Pancreas (tissue), 10 donors: ENCODE measurements around the gene PLCB1. TPM values are rescaled to one million over a fixed set of nuclear protein-coding genes. Genes with fewer than 3 reads are reported as not detected.

Source experiments
- ATAC-seq, 4 donors: fragments of 200-7000 bp; cut with Tn5 transposase; one replicate each; pipeline versions ENCODE4 v1.8.0 to v1.9.1; 2020; ENCODE audit warnings: mild to moderate bottlenecking in 4 of 4, moderate library complexity in 4 of 4
- DNase-seq, 6 donors: peaks; one replicate each; pipeline ENCODE4 v3.0.0-alpha.2; 2020
- FAIRE-seq: peaks from 2 replicates; lab custom pipeline; 2012; peaks lifted over from hg19 to GRCh38; lab: Jason Lieb, UNC
- H3K27ac ChIP-seq, 4 donors: fragments of 200-600 bp; sonication (generic); 1 replicate in 3 of 4; 2 replicates in 1 of 4; pipeline versions ENCODE4 v1.5.0 to v1.8.0; 2020
- H3K27me3 ChIP-seq, 4 donors: fragments of 200-600 bp; one replicate each; pipeline ENCODE4 v1.8.0; 2021
- H3K36me3 ChIP-seq, 3 donors: fragments of 200-600 bp; sonication (generic) in 1 of 3; one replicate each; pipeline versions ENCODE4 v1.5.0 to v1.8.0; 2020 to 2021
- H3K4me1 ChIP-seq, 3 donors: fragments of 200-600 bp; one replicate each; pipeline ENCODE4 v1.8.0; 2021
- H3K4me3 ChIP-seq, 4 donors: fragments of 200-600 bp; sonication (generic) in 2 of 4; one replicate each; pipeline versions ENCODE4 v1.5.0 to v1.8.0; 2020 to 2021
- H3K9me3 ChIP-seq, 4 donors: fragments of 200-600 bp; one replicate each; pipeline ENCODE4 v1.8.0; 2021
- WGBS, 2 donors: extraction: QIAGEN DNeasy Blood & Tissue Kit; methylation state at CpG; one replicate each; pipeline ENCODE4 v1.1.7; 2013; 5-methylcytosine and 5-hydroxymethylcytosine counted together
- intact Hi-C, 3 donors: fragments of 100-400 bp; cut with DNase I; formaldehyde crosslinking; loops; one replicate each; pipeline versions ENCODE4 v1.11.1 to v1.14.2; 2022
- polyA plus RNA-seq, 2 donors: library from polyadenylated mRNA; stranded (reverse); fragments of 200-250 nt; gene quantifications; one replicate each; pipeline ENCODE4 v1.2.3, GENCODE V29; 2013
- total RNA-seq, 6 donors: library from RNA; stranded (reverse); fragmentation: NEBNext Ultra II Directional in 4 of 6; extraction: Animal tissue kit (Norgen Biotek cat#: 25700) in 4 of 6; gene quantifications; one replicate each; pipeline versions ENCODE4 v1.2.1 to v1.2.4, GENCODE V29; 2021 to 2023
- TF ChIP-seq, protein P1 (sequence below), 4 donors: fragments of 200-600 bp; sonication (generic) in 3 of 4; IDR thresholded peaks; one replicate each; pipeline versions ENCODE4 v1.5.0 to v1.8.0; 2021; ENCODE audit warnings: antibody characterized with exemption in 4 of 4
- donor health status: healthy with polysubstance abuse.
- donor health status: DM: no; HTN: no; CAD: no; lungs with moderate emphysema.
- donor health status: DM: no; HTN: no; CAD: no.
- donor health status: control.
- donor health status: control.
- donor health status: Bipolar disorder and iron deficiency.
- donor health status: DM: yes; HTN: yes; CAD: no.
- donor health status: DM: no; HTN: no; CAD: no.
- donor health status: DM: no; HTN: no; CAD: no.
- donor health status: DM: yes; HTN: yes; CAD: no.

The PLCB1 gene
- total and polyA plus RNA-seq, 8 donors: 4.5 to 18.7 (median 13.7) TPM

DNA sequence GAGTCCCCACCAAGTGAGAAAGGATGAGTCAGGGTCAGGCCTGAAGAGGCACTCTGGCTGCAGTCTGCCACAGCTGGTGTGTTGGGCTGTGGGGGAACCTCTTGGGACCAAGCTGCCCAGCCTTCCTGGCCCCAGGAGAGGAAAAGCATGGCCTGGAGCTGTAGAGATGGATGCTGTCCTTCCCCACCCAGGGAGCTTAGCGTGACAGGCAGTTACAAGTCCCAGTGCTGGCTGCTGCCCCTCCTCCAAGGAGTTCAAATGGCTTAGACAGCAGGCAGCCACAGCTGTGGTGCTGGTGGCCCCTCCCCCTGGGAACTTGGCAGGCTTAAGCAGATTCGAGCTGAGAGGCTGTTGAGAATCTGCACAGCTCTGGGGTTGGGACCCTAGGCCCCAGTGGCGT, 253.2 kb downstream of the PLCB1 start:
- Histone ChIP-seq H3K27me3 (no peaks in the 10 kb centered on the region), H3K27ac (no peak overlapping the region), H3K4me1 (peaks cover 11 to 36% (median 36%) of the 10 kb centered on the region in 3 donors), H3K36me3 (no peaks in the 10 kb centered on the region), H3K9me3 (no peaks in the 10 kb centered on the region), H3K4me3 (no peak overlapping the region)
- WGBS, 2 donors: 34 to 42% methylated on average over 3 of the region's 3 CpGs
- intact Hi-C loops: loop anchor here in 1 of 3 donors (5.0 kb wide), 1 partner anchor 253 kb away; the partner anchor contains the start of gene PLCB1
- ATAC-seq (peak; percentile 44 to 59 (median 48)), FAIRE-seq (no peak), DNase-seq (peak; percentile 33 to 77 (median 58))
- TF ChIP-seq, protein P1, sequence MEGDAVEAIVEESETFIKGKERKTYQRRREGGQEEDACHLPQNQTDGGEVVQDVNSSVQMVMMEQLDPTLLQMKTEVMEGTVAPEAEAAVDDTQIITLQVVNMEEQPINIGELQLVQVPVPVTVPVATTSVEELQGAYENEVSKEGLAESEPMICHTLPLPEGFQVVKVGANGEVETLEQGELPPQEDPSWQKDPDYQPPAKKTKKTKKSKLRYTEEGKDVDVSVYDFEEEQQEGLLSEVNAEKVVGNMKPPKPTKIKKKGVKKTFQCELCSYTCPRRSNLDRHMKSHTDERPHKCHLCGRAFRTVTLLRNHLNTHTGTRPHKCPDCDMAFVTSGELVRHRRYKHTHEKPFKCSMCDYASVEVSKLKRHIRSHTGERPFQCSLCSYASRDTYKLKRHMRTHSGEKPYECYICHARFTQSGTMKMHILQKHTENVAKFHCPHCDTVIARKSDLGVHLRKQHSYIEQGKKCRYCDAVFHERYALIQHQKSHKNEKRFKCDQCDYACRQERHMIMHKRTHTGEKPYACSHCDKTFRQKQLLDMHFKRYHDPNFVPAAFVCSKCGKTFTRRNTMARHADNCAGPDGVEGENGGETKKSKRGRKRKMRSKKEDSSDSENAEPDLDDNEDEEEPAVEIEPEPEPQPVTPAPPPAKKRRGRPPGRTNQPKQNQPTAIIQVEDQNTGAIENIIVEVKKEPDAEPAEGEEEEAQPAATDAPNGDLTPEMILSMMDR (IDR thresholded peaks at IDR 0.05): no peak

DNA sequence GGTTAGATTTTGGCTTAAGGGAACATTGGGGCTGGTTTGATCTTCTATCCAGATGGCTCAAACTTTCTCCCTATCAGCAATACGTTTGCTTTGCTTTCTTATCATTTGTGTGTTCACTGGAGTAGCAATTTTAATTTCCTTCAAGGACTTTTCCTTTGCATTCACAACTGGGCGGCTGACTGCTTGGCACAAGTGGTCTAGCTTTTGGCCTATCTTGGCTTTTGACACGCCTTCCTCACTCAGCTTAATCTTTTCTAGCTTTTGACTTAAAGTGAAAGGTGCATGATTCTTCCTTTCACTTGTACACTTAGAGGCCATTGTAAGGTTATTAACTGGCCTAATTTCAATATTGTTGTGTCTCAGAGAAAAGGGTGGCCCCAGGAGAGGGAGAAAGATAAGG, 254.9 kb downstream of the PLCB1 start:
- 25 to 35% methylated on average over 3 of the region's 3 CpGs for WGBS, 2 donors
- Histone ChIP-seq H3K27me3 (no peaks in the 10 kb centered on the region), H3K4me3 (no peak overlapping the region), H3K27ac (peak overlapping the region in 2 of 4 donors; percentile 42 to 50), H3K4me1 (peaks cover 11 to 40% (median 40%) of the 10 kb centered on the region in 3 donors), H3K9me3 (no peaks in the 10 kb centered on the region), H3K36me3 (no peaks in the 10 kb centered on the region)
- DNase-seq: peak in 2 of 6 donors; percentile 35 to 40
- TF ChIP-seq, protein P1 (IDR thresholded peaks at IDR 0.05): no peak
- intact Hi-C loops: loop anchor here in 1 of 3 donors (5.0 kb wide), 1 partner anchor 255 kb away; the partner anchor contains the start of gene PLCB1
- FAIRE-seq: no peak
- ATAC-seq: peak; percentile 25 to 78 (median 54)

DNA sequence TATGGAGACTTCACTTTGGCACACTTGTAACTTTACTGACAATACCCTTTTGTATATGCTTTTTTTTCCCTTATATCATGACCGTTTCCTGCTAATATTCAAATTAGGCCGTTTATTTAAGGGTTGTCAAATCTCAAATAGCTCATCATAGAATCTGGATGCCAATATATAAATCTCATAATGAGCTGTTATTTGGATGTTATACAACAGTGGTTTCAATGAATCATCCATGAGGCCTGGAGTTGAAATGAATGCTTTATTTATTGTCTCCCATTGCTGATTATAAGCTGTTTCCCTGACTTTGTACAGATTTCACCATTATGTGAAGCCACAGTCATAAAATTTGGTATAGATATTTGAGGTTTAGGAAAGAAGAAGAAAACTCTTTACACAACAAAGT, 256.1 kb downstream of the PLCB1 start:
- Histone ChIP-seq H3K9me3 (no peaks in the 10 kb centered on the region), H3K4me3 (no peak overlapping the region), H3K36me3 (no peaks in the 10 kb centered on the region), H3K27me3 (no peaks in the 10 kb centered on the region), H3K4me1 (peaks cover 11 to 40% (median 40%) of the 10 kb centered on the region in 3 donors), H3K27ac (no peak overlapping the region)
- TF ChIP-seq, protein P1 (IDR thresholded peaks at IDR 0.05): no peak
- no peak for FAIRE-seq
- no peak for DNase-seq
- ATAC-seq: no peak
- 36 to 38% methylated on average over 2 of the region's 2 CpGs for WGBS, 2 donors
- intact Hi-C loops: loop anchor here in 1 of 3 donors (5.0 kb wide), 1 partner anchor 256 kb away; the partner anchor contains the start of gene PLCB1

DNA sequence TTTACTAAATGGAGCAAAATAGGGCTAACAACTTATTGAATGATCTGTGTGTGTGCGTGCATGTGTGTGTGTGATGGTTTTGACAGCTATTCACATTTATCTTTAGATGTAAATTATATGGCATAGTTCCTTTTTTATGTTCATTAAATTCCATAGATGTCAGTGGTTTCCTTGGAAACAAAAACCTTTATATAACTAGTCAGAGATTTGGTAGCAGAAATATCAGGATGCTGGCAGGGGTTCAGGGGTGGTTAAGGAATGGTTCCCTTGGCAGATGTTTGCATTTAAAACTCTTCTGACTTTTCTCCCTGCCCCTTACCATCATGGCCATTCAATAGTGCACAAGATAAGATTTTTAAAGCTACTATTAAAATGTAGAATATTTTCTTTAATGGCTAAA, 256.6 kb downstream of the PLCB1 start:
- DNase-seq (no peak), FAIRE-seq (no peak), ATAC-seq (no peak)
- Histone ChIP-seq H3K27ac (no peak overlapping the region), H3K27me3 (no peaks in the 10 kb centered on the region), H3K9me3 (no peaks in the 10 kb centered on the region), H3K4me1 (peaks cover 11 to 40% (median 40%) of the 10 kb centered on the region in 3 donors), H3K36me3 (no peaks in the 10 kb centered on the region), H3K4me3 (no peak overlapping the region)
- TF ChIP-seq, protein P1 (IDR thresholded peaks at IDR 0.05): no peak
- intact Hi-C loops: loop anchor here in 1 of 3 donors (5.0 kb wide), 1 partner anchor 256 kb away; the partner anchor contains the start of gene PLCB1
- 81 to 91% methylated on average over 1 of the region's 1 CpG for WGBS, 2 donors
